Mammary epithelial cell (primary cell): Measurements from ENCODE around the gene LDHAL6B.

Experiments
- CTCF ChIP-seq, 2 donors: IDR thresholded peaks in 1 of 2; conservative IDR thresholded peaks in 1 of 2; 2 replicates each; pipeline ENCODE4 v1.5.1; 2011 to 2012; ENCODE audit warnings: inconsistent platforms in 2 of 2, low read length in 2 of 2, mild to moderate bottlenecking in 2 of 2, control low read depth in 1 of 2, low read depth in 1 of 2; ENCODE audit not compliant: insufficient read depth in 1 of 2; ENCODE audit errors: extremely low read depth in 1 of 2
- EZH2 ChIP-seq: IDR thresholded peaks from 2 replicates; pipeline ENCODE4 v1.6.1; 2012; ENCODE audit warnings: low read length, inconsistent platforms, borderline replicate concordance

- TF ChIP-seq CTCF (conservative IDR thresholded peaks at IDR 0.05 in 1 of 2, IDR thresholded peaks at IDR 0.05 in 1 of 2; ENCODE audit: extremely low read depth in 1 of 2, insufficient read depth in 1 of 2, low read depth in 1 of 2, low read length in 2 of 2) = peak in 1 of 2 donors; percentile 27
- TF ChIP-seq EZH2 = no peak
Observed at GRCh38 chr15:59172289-59172901, 34.2 kb upstream of the LDHAL6B start.
